ENCODE data around the gene POFUT2.

DNA sequence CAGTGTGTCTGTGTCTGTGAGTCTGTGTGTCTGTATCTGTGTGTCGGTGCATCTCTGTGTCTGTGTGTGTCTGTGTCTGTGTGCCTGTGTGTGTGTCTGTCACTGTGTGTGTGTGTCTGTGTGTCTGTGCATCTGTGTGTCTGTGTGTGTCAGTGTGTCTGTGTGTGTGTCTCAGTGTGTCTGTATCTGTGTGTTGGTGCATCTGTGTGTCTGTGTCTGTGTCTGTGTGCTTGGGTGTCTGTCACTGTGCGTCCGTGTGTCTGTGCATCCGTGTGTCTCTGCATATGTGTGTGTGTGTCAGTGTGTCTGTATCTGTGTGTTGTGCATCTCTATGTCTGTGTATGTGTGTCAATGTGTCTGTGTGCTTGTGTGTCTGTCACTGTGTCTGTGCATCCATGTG, 44.7 kb upstream of the POFUT2 start:
- TF ChIP-seq, protein P1, sequence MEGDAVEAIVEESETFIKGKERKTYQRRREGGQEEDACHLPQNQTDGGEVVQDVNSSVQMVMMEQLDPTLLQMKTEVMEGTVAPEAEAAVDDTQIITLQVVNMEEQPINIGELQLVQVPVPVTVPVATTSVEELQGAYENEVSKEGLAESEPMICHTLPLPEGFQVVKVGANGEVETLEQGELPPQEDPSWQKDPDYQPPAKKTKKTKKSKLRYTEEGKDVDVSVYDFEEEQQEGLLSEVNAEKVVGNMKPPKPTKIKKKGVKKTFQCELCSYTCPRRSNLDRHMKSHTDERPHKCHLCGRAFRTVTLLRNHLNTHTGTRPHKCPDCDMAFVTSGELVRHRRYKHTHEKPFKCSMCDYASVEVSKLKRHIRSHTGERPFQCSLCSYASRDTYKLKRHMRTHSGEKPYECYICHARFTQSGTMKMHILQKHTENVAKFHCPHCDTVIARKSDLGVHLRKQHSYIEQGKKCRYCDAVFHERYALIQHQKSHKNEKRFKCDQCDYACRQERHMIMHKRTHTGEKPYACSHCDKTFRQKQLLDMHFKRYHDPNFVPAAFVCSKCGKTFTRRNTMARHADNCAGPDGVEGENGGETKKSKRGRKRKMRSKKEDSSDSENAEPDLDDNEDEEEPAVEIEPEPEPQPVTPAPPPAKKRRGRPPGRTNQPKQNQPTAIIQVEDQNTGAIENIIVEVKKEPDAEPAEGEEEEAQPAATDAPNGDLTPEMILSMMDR (IDR thresholded peaks at IDR 0.05), result no peak
- no peak for TF ChIP-seq POLR2AphosphoS5 (IDR thresholded peaks at IDR 0.05)

Data from sigmoid colon (tissue), 4 donors.